DOHH2 (cell line): Measurements from ENCODE around the gene SSX4.
"Not testable (repeated sequence)": the region's sequence is repeated elsewhere in the genome, so short reads cannot be mapped to it uniquely, and the experiment has no call there.

Experiments used
- H3F3A ChIP-seq: fragments of 200-600 bp; sonication (generic), shearing (Covaris generic); 2 replicates; pipeline ENCODE4 v1.6.0; 2016; ENCODE audit warnings: antibody characterized with exemption, mild to moderate bottlenecking; ENCODE audit not compliant: control insufficient read depth, insufficient read depth
- H3K27ac ChIP-seq: fragments of 200-600 bp; sonication (generic); 2 replicates; pipeline ENCODE4 v1.5.1; 2014; ENCODE audit warnings: low read depth, mild to moderate bottlenecking, low read length, moderate library complexity
- H3K27me3 ChIP-seq: fragments of 200-600 bp; sonication (generic); 2 replicates; pipeline ENCODE4 v1.6.1; 2014; ENCODE audit warnings: mild to moderate bottlenecking, low read length, mixed read lengths; ENCODE audit not compliant: control insufficient read depth
- H3K36me3 ChIP-seq: fragments of 200-600 bp; sonication (generic); 2 replicates; pipeline ENCODE4 v1.6.1; 2014; ENCODE audit warnings: mild to moderate bottlenecking, low read length, moderate library complexity, mixed read lengths; ENCODE audit not compliant: control insufficient read depth
- H3K4me1 ChIP-seq: fragments of 200-600 bp; sonication (generic); 2 replicates; pipeline ENCODE4 v1.6.1; 2014; ENCODE audit warnings: mild to moderate bottlenecking, low read length, mixed read lengths; ENCODE audit not compliant: control insufficient read depth
- H3K4me2 ChIP-seq: fragments of 200-600 bp; sonication (generic); 2 replicates; pipeline ENCODE4 v1.6.0; 2014; ENCODE audit warnings: mild to moderate bottlenecking, low read length, moderate library complexity
- H3K4me3 ChIP-seq: fragments of 200-600 bp; sonication (generic); 2 replicates; pipeline ENCODE4 v1.5.1; 2014; ENCODE audit warnings: mild to moderate bottlenecking, low read length, mixed read lengths
- H3K79me2 ChIP-seq: fragments of 200-600 bp; sonication (generic); 2 replicates; pipeline ENCODE4 v1.6.1; 2014; ENCODE audit warnings: mild to moderate bottlenecking, low read length, mixed read lengths; ENCODE audit not compliant: control insufficient read depth
- H3K9me2 ChIP-seq: fragments of 200-600 bp; sonication (generic); replicated peaks from 2 replicates; pipeline ENCODE4 v1.6.1; 2014; ENCODE audit warnings: mild to moderate bottlenecking, low read length, mixed read lengths; ENCODE audit not compliant: control insufficient read depth
- H3K9me3 ChIP-seq: fragments of 200-600 bp; sonication (generic); 2 replicates; pipeline ENCODE4 v1.6.1; 2014; ENCODE audit warnings: antibody characterized with exemption, low read length, mixed read lengths; ENCODE audit not compliant: control insufficient read depth, insufficient read depth
- H4K20me1 ChIP-seq: fragments of 200-600 bp; sonication (generic); 2 replicates; pipeline ENCODE4 v1.6.0; 2014; ENCODE audit warnings: low read depth, mild to moderate bottlenecking, antibody characterized with exemption, low read length, moderate library complexity; ENCODE audit not compliant: control insufficient read depth, insufficient read depth

Gene SSX4

DNA sequence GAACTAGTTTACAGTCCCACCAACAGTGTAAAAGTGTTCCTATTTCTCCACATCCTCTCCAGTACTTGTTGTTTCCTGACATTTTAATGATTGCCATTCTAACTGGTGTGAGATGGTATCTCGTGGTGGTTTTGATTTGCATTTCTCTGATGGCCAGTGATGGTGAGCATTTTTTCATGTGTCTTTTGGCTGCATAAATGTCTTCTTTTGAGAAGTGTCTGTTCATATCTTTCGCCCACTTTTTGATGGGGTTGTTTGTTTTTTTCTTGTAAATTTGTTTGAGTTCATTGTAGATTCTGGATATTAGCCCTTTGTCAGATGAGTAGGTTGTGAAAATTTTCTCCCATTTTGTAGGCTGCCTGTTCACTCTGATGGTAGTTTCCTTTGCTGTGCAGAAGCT, 13.6 kb downstream of the SSX4 start:
- not testable (repeated sequence) for H3K27me3 ChIP-seq, H3K4me3 ChIP-seq, H3K4me2 ChIP-seq, H3K79me2 ChIP-seq, H4K20me1 ChIP-seq, H3K36me3 ChIP-seq, H3K27ac ChIP-seq, H3K9me2 ChIP-seq, H3K4me1 ChIP-seq, H3F3A ChIP-seq, H3K9me3 ChIP-seq

DNA sequence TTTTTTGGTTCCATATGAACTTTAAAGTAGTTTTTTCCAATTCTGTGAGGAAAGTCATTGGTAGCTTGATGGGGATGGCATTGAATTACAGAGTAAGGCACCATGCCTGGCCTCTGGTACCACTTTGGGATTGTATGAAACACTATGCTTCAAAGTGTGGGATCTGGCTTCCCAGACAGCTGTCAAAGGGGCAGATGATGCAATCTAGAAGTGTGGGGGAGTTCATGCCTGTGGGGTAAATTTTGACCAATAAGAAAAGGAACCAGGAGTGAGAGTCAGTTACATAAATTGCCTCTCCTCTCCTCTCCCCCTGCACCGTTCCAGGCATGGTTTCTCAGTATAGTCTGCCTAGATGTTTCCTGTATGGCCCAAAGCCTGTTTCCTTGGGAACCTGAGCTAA, 14.5 kb downstream of the SSX4 start:
- H3K4me2 ChIP-seq, H3K27me3 ChIP-seq, H3K4me1 ChIP-seq, H3K27ac ChIP-seq, H3K79me2 ChIP-seq, H4K20me1 ChIP-seq, H3K9me3 ChIP-seq, H3K9me2 ChIP-seq, H3F3A ChIP-seq, H3K4me3 ChIP-seq, H3K36me3 ChIP-seq: not testable (repeated sequence)

DNA sequence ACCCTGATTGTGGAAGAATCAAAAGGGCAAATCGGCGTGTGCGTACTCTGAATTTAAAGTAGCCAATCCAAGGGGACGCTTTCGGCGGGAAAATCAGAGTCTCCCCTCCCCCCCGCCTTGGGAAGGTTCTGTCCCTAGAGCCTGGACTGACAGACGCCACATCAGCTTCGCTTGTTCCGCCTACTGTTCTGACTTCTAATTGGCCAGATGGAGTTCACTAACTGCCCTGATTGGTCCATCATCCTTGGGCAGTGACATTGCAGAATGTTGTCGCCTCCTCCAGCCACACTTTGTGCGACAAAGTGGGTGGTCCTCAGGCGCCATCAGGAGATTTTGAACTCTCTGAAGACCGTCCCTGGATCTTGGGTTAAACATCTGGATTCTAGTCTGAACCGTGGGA, 28.5 kb downstream of the SSX4 start, which contains the start of gene SSX4B:
SSX4B (minus strand) TSS at position 101 of the 400 bp plus-strand sequence. CDS start 588 bp downstream, outside the sequence.
- H3F3A ChIP-seq, H3K27ac ChIP-seq, H4K20me1 ChIP-seq, H3K4me1 ChIP-seq, H3K9me3 ChIP-seq, H3K4me2 ChIP-seq, H3K79me2 ChIP-seq, H3K9me2 ChIP-seq, H3K36me3 ChIP-seq, H3K4me3 ChIP-seq, H3K27me3 ChIP-seq: not testable (repeated sequence)

DNA sequence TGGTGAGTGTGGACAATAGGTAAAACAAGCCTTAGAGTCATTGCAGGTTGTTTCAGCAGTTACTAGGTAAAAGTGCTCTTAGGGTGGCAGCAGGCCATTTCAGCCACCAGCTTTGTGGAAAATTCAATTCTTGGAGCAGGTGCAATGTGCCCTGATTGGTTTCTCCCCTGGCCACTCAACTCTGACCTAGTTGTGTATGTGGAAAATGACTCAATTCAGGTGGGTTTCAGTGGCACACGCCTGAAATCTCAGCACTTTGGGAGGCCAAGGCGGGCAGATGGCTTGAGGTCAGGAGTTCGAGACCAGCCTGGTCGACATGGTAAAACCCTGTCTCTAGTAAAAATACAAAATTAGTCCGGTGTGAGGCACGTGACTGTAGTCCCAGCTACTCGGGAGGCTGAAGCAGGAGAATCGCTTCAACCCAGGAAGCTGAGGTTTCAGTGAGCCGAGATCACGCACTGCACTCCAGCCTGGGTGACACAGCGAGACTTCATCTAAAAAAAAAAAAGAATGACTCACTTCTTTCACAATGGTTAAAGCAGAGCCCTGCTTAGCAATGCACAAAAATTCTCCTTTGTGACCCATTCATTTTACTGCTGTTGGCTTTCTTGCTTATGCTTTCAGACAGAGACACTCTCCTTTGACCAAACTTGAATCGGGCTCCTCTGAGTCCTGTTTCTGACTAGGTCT, 43.8 kb downstream of the SSX4 start:
- not testable (repeated sequence) for H3K36me3 ChIP-seq, H3K4me1 ChIP-seq, H3K9me3 ChIP-seq, H3K27me3 ChIP-seq, H3K4me2 ChIP-seq, H3K9me2 ChIP-seq, H3K27ac ChIP-seq, H3F3A ChIP-seq, H4K20me1 ChIP-seq, H3K79me2 ChIP-seq, H3K4me3 ChIP-seq

DNA sequence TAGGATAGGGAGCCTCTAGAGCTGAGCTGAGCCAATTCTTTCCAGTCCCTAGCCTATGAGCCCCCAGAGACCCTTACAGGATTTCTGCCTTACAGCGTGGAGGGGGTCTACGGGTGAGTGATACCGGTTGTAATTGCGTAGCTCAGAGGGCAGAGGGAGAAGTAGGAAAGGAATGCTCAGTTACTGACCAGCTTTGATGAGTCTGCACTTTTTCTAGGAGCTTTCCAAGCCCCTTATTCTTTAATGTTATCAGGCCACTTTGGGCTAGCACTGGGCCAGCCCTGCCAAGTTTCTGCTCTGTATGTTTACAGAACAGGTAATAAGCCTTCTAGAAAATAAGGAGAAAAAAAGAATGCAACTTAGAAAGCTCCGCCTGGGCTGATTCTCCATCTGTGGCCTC, 46.3 kb downstream of the SSX4 start:
- H3K27me3 ChIP-seq, H3K4me2 ChIP-seq, H3K9me3 ChIP-seq, H3K36me3 ChIP-seq, H4K20me1 ChIP-seq, H3K79me2 ChIP-seq, H3K4me1 ChIP-seq, H3F3A ChIP-seq, H3K4me3 ChIP-seq, H3K9me2 ChIP-seq, H3K27ac ChIP-seq: not testable (repeated sequence)

DNA sequence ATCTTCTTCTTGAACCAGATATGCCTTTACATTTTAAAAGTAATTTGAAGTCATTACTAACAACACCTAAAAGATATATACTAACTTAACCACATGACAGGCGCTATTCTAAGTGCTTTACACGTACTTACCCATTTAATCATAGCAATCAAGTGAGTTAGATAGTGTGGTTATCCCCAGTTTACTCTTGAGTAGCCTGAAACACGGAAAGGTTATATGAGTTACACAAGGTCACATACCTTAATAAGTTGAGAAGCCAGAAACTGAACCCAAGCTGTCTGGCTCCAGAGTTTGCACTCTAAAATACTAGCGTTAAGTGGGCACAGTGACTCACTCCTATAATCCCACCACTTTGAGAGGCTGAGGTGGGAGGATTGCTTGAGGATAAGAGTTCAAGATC, 46.8 kb downstream of the SSX4 start:
- not testable (repeated sequence) for H3K36me3 ChIP-seq

DNA sequence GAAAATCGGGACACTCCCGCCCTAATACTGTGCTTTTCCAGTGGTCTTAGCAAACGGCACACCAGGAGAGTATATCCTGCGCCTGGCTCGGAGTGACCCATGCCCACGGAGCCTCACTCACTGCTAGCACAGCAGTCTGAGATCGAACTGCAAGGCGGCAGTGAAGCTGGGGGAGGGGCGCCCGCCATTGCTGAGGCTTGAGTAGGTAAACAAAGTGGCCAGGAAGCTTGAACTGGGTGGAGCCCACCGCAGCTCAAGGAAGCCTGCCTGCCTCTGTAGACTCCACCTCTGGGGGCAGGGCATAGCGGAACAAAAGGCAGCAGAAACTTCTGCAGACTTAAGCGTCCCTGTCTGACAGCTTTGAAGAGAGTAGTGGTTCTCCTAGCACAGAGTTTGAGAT, 50.4 kb downstream of the SSX4 start:
- H3K9me2 ChIP-seq, H3K36me3 ChIP-seq, H3F3A ChIP-seq, H3K27ac ChIP-seq, H3K4me1 ChIP-seq, H3K9me3 ChIP-seq, H3K4me3 ChIP-seq, H3K4me2 ChIP-seq, H4K20me1 ChIP-seq, H3K79me2 ChIP-seq, H3K27me3 ChIP-seq: not testable (repeated sequence)

More for the DNA sequence above, 46.8 kb downstream of the SSX4 start:
- not testable (repeated sequence) for H3K4me3 ChIP-seq, H3K4me2 ChIP-seq, H3K4me1 ChIP-seq, H3K27me3 ChIP-seq, H3K9me2 ChIP-seq, H3K27ac ChIP-seq, H4K20me1 ChIP-seq, H3K9me3 ChIP-seq, H3K79me2 ChIP-seq, H3F3A ChIP-seq
